Measurements from ENCODE around the gene DHRS9.

The DHRS9 gene

GRCh38 chr2:169065864-169066517 lies 3.4 kb upstream of the DHRS9 start:
- DNase-seq (ENCODE audit: low spot score): no peak

DNA sequence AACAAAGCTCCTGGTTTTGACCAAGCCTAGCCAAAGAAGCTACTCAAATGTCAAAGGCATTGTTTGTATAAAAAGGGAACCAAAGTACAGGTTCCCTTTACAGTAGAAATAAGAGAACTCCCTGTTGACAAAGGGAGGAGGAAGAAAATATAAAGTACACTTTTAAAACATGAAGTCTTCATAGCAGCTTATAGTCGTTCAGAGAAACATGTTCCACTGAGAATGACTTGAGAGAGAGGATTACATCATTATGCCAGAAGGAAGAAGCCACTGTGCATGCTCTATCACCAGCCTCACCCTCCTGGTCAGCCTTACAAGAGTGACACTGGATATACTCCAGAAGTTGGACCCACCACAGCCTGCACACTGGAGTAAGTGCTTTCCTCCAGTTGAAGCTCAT lies 2.5 kb upstream of the DHRS9 start:
- no peak for DNase-seq (ENCODE audit: low spot score)

DNA sequence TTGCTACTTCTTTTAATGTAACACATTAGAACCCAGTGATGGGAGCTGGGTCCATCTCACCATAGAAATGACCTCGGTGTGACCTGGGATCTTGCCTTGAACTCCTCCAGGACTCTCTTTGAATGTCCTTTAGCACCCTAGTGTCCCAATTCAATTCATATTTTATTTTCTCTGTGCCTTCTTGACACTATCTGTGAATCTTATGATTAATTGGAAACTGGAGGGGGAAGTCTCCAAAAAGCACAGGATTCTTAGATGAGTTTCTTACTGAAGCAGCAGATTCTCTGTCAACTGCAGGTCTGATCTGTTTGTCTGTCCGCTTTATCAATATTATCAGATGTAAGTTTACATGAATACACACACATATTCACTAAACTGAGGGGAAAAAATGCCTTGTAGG lies 470 bp downstream of the DHRS9 start:
- DNase-seq (ENCODE audit: low spot score): no peak

- no peak for DNase-seq (ENCODE audit: low spot score)
These were observed 2.1 kb downstream of the DHRS9 start for GRCh38 chr2:169071455-169071854.

- peak; percentile 28 for DNase-seq (ENCODE audit: low spot score)
These were observed 3.0 kb downstream of the DHRS9 start for GRCh38 chr2:169072163-169072925.

DNA sequence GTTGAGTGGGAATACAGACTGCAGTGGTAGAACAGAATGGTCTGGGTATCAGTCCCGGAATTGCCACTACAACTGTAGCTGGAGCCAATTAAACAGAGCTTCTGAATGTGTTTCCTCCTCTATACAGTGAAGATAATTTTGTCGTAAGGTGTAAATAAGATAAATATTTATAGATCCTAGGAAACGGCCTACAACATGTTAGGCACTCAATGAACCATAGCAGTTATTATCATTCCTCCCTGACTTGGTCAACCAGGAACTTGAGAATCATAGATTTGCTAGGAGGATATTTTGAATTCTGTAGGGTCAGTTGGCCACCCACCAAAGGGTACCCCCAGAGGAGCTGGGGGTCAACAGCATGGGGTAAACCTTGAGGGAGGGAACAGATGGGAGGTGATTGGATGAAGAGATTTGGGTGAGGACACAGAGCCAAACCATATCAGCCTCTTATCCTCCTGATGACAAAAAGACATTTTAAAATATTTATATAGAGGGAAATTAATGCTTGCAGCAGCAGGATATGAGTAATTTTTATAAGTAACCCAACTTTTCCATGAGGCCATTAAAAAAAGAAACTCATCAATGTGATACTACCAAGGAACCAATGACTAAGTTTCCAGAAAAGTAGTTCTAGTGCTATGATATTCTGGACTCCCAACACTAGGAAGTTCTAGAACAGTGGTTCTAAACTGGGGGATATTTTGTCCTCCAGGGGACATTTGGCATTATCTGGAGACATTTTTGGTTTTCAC lies 4.0 kb downstream of the DHRS9 start:
- DNase-seq (ENCODE audit: low spot score): no peak

DNA sequence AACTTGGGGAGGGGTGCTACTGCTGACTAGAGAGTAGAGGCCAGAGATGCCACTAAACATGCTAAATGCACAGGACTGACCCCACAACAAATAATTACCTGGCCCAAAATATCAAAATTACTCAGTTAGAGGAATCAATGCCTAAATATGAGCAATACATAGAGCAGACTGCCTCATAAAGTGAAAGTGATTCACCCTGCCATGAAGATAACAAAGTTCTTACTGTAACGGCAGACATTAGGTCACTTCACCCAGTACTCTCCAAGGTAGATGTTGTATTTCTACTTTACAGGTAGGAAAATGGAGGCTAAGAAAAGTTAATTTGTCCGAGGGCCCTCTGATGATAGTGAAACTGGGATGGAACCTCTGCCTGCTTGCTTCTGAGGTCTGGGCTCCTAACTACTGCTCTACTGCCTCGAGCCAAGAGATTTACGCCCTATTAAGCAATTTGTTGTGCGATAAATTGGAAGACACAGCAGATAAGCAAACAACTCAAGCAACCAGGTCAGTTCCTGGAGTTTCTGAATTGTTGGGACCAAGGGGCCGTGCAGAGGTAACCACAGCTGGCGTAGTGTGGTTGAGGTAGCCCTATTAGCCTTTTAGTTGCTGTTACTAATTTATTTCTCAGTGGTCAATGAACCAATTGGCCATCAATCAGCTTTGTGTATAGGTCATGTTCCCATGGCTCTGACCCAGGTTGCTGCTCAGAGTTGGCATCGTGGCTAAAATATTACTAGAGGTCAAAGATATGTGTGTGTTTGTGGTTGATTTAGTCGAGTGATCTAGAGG lies 4.8 kb downstream of the DHRS9 start:
- DNase-seq (ENCODE audit: low spot score): no peak

GRCh38 chr2:169077674-169078240 lies 8.4 kb downstream of the DHRS9 start:
- DNase-seq (ENCODE audit: low spot score): no peak

- DNase-seq (ENCODE audit: low spot score): peak; percentile 58
These were observed 11.1 kb downstream of the DHRS9 start for GRCh38 chr2:169080250-169081069.

GRCh38 chr2:169081551-169081950 lies 12.2 kb downstream of the DHRS9 start:
- DNase-seq (ENCODE audit: low spot score): no peak

- DNase-seq (ENCODE audit: low spot score): peak; percentile 27
These were observed 13.6 kb downstream of the DHRS9 start for GRCh38 chr2:169082995-169083394.

DNA sequence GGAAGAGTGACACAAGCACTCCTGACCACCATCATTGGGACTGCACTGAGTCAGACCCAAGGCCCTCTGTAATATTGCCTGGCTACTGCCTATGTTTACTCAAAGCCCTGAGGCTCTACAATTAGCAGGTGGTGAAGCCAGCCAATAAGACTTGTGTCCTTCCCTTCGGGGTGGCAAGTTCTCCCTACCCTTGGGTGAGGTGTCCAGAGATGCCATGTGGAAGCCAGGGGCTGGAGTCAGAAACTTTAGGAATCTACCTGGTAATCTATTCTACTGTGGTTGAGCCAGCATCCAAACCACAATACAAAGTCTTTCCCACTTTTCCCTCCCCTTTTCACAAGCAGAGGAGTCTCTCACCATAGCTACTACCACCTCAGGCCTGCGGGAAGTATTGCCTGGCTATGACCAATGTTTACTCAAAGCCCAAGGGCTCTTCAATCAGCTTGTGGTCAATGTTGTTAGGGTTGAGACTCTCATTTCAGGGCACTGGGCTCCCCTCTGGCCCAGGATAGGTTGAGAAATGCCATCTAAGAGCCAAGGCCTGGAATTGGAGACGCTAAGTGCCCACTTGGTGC lies 17.6 kb downstream of the DHRS9 start:
- DNase-seq (ENCODE audit: low spot score): no peak

DNA sequence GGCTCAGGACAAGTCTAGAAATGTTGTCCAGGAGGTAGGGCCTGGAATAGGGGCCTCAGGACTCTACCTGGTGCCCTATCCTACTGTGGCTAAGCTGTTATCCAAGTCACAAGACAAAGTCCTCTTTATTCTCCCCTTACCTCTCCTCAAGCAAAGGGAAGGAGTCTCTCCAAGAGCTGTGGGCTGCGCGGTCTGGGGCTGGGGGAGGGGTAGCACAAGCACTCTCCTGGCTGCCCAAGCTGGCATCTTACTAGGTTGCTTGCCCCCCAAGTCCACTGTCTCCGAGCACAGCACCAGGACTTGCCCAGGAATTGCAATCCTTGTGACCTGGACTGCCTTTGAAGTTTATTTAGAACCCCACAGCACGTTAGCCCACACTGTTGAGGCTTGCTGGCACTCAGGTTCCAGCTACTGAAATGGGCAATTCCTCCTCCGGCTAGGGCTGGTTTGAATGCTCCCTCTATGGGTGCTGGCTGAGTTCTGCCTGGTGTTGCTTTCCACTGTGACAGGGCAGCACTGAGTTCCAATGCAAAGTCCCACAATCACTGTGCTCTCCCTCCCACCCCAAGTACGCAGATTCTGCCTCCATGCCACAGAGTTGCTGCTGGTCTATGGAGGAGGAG lies 18.5 kb downstream of the DHRS9 start:
- no peak for DNase-seq (ENCODE audit: low spot score)

DNA sequence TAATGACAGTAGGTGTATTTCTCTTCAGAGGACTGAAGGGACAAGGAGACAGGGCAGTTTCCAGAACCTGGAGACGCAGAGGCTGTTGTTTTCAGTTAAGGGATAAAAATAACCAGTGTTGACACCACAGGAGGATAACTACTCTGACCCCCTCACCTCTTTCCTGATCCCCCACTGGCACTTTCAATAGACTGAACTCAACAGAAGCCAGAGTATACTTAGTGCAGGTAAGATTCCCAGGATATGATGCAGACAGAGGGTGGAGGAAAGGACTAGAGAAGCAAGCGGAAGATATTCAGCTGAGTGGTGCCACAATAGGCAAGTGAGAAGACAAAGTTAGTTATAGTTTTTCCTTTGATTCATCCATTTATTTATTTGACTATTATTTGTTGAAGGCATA lies 19.8 kb downstream of the DHRS9 start:
- DNase-seq (ENCODE audit: low spot score): no peak

GRCh38 chr2:169090133-169090820 lies 20.9 kb downstream of the DHRS9 start:
- DNase-seq (ENCODE audit: low spot score): no peak

DNA sequence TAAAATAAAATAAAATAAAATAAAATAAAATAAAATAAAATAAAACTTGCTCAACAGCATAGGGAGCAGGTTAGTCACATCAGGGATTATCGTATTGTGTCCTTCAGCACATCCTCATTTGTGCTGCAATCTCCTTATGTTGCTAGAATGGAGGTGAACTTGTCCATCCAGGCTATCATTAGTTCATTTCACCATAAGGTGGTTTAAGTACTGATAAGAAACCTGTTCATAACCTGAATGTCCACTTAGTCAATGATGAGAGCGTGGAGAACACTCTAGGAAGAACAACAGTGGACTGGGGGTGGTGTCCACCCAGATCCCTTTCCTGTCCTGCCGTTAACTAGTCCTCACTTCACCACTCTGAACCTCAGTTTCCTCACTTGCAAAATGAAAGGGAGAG lies 21.9 kb downstream of the DHRS9 start:
- DNase-seq (ENCODE audit: low spot score): no peak

DNA sequence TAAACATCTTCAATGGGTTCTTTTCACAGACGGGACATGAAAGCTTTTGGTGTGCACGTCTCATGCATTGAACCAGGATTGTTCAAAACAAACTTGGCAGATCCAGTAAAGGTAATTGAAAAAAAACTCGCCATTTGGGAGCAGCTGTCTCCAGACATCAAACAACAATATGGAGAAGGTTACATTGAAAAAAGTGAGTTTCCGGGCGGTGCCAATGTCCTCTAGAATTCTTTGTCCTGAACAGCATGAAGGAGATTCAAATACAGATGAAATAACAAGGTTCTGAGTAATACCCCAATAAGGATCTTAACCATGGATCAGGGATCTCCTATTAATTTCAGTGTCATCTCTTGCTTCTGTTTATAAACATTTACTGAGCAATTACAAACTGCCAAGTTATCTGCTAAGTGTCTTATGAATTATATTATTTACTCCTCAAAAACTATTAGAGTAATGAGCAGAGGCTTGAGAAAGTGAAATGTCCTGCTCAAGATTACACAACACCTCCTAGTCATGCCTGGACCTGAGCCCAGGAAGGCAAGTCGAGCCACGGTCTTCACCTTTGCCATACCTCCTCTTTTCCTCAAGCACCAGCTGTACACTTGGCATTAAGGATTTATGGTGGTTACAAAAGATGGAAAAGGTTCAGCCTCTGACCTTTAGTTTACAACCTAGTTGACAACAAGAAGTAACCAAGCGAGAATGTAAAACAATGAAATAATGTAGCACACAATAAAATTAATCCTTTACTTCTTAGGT lies 22.6 kb downstream of the DHRS9 start:
- DNase-seq (ENCODE audit: low spot score): no peak

DNA sequence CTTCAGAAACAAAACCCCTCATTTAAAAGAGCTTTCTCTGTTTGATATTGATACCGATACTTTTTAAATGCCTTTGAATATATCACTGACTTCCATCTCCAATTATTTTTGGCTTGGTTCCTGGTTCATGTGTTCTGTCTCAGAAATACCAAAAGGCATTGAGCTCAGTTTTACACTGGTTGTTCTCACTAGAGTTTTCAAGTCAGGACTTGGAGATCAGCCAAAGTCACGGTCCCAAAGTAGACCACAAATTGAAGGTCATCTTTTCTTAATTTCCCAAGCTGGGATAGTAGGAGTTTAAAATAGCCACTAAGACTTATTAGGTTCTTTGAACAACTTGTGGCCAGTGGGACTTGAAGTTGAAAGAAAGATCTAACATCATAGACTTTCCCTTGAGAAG lies 24.2 kb downstream of the DHRS9 start:
- DNase-seq (ENCODE audit: low spot score): no peak

- DNase-seq (ENCODE audit: low spot score): no peak
These were observed 25.3 kb downstream of the DHRS9 start for GRCh38 chr2:169094676-169095075.
